Stromal cell of bone marrow (primary cell): ENCODE data around the gene CDH10.

Experiments
- DNase-seq: peaks from one replicate; pipeline ENCODE4 v3.0.0-alpha.2; 2012; ENCODE audit warnings: low read depth

CDH10 gene

GRCh38 chr5:24598956-24599355, 45.8 kb downstream of the CDH10 start:
- no peak for DNase-seq

- DNase-seq = no peak
Measured at GRCh38 chr5:24595329-24595728, 49.4 kb downstream of the CDH10 start.

- DNase-seq = no peak
Measured at GRCh38 chr5:24591426-24591825, 53.4 kb downstream of the CDH10 start.

GRCh38 chr5:24589566-24589965, 55.2 kb downstream of the CDH10 start:
- no peak for DNase-seq

GRCh38 chr5:24585751-24586150, 59.0 kb downstream of the CDH10 start:
- DNase-seq = no peak

GRCh38 chr5:24571302-24571701, 73.5 kb downstream of the CDH10 start:
- DNase-seq = no peak

GRCh38 chr5:24566933-24567332, 77.8 kb downstream of the CDH10 start:
- DNase-seq = no peak

GRCh38 chr5:24555229-24555628, 89.5 kb downstream of the CDH10 start:
- no peak for DNase-seq

GRCh38 chr5:24547132-24547531, 97.6 kb downstream of the CDH10 start:
- DNase-seq = no peak

GRCh38 chr5:24539613-24540012, 105.2 kb downstream of the CDH10 start:
- no peak for DNase-seq

- no peak for DNase-seq
Measured at GRCh38 chr5:24538346-24538745, 106.4 kb downstream of the CDH10 start.

- DNase-seq = no peak
Measured at GRCh38 chr5:24535646-24536045, 109.1 kb downstream of the CDH10 start.

GRCh38 chr5:24530906-24531305, 113.9 kb downstream of the CDH10 start:
- no peak for DNase-seq

- no peak for DNase-seq
Measured at GRCh38 chr5:24525414-24525813, 119.4 kb downstream of the CDH10 start.

- DNase-seq = no peak
Measured at GRCh38 chr5:24512423-24512822, 132.4 kb downstream of the CDH10 start.

- DNase-seq = no peak
Measured at GRCh38 chr5:24510523-24510988, 134.2 kb downstream of the CDH10 start.

GRCh38 chr5:24509943-24510342, 134.8 kb downstream of the CDH10 start:
- no peak for DNase-seq

GRCh38 chr5:24505258-24505657, 139.5 kb downstream of the CDH10 start:
- DNase-seq = no peak

GRCh38 chr5:24497591-24498157, 147.1 kb downstream of the CDH10 start:
- no peak for DNase-seq

- no peak for DNase-seq
Measured at GRCh38 chr5:24497145-24497544, 147.6 kb downstream of the CDH10 start.

GRCh38 chr5:24496268-24496667, 148.5 kb downstream of the CDH10 start:
- DNase-seq = no peak

- no peak for DNase-seq
Measured at GRCh38 chr5:24492229-24492628, 152.5 kb downstream of the CDH10 start.

GRCh38 chr5:24491490-24491889, 153.3 kb downstream of the CDH10 start:
- DNase-seq = no peak

GRCh38 chr5:24487368-24488229, 157.2 kb downstream of the CDH10 start:
- DNase-seq = no peak
